GOT3 (cell line): ENCODE data around the gene LIG4.

Experiments
- DNase-seq: peaks from one replicate; lab custom pipeline; 2025; ENCODE audit warnings: mixed read lengths; lab: John Stamatoyannopoulos, UW

The LIG4 gene

GRCh38 chr13:108194435-108194936 lies 20.9 kb downstream of the LIG4 start:
- no peak for DNase-seq

DNA sequence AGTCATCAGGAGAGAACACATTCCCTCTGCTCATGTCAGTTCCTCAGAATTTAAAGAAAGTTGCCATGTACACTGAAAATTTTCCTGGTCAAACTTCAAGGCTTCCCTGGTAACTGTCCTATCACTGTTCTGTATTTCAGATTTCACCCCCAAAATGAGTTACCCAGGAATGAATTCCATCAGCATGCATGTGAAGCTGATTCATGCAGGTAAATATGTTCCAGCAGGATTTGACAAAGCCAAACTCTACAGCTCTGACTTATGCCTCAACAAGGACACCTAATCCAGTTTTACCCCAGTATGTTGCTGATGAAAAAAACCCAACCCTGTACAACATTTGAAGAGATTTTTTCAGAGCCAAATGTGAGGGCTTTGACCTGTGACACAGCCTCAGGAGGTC lies 21.5 kb downstream of the LIG4 start:
- no peak for DNase-seq

- DNase-seq, result no peak
Observed at GRCh38 chr13:108190897-108191296, 24.4 kb downstream of the LIG4 start.

GRCh38 chr13:108188260-108188659 lies 27.1 kb downstream of the LIG4 start:
- no peak for DNase-seq

GRCh38 chr13:108185223-108185622 lies 30.1 kb downstream of the LIG4 start:
- no peak for DNase-seq

GRCh38 chr13:108182652-108183051 lies 32.7 kb downstream of the LIG4 start:
- DNase-seq, result no peak

DNA sequence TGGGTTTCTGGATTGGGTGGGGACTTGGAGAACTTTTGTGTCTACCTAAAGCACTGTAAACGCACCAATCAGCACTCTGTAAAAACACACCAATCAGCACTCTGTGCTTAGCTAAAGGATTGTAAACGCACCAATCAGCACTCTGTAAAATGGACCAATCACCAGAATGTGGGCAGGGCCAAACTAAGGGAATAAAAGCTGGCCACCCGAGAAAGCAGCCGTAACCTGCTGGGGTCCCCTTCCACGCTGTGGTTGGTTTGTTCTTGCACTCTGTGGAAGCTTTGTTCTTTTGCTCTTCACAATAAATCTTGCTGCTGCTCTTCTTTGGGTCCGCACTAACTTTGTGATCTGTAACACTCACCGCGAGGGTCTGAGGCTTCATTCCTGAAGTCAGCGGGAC lies 37.3 kb downstream of the LIG4 start:
- no peak for DNase-seq

GRCh38 chr13:108176685-108177274 lies 38.6 kb downstream of the LIG4 start:
- no peak for DNase-seq

GRCh38 chr13:108168929-108169328 lies 46.4 kb downstream of the LIG4 start:
- no peak for DNase-seq

GRCh38 chr13:108166078-108166477 lies 49.3 kb downstream of the LIG4 start:
- no peak for DNase-seq

GRCh38 chr13:108158746-108159145 lies 56.6 kb downstream of the LIG4 start:
- no peak for DNase-seq
